ENCODE data around the gene HSD11B1L. TPM values are rescaled to one million over a fixed set of nuclear protein-coding genes. Genes with fewer than 3 reads are reported as not detected.
"Not testable (repeated sequence)": the region's sequence is repeated elsewhere in the genome, so short reads cannot be mapped to it uniquely, and the experiment has no call there.

The HSD11B1L gene
- total and polyA plus RNA-seq, 2 donors (not counting 1 experiment from before 2014, with no cell fraction given): 1.8 to 4.6 TPM

DNA sequence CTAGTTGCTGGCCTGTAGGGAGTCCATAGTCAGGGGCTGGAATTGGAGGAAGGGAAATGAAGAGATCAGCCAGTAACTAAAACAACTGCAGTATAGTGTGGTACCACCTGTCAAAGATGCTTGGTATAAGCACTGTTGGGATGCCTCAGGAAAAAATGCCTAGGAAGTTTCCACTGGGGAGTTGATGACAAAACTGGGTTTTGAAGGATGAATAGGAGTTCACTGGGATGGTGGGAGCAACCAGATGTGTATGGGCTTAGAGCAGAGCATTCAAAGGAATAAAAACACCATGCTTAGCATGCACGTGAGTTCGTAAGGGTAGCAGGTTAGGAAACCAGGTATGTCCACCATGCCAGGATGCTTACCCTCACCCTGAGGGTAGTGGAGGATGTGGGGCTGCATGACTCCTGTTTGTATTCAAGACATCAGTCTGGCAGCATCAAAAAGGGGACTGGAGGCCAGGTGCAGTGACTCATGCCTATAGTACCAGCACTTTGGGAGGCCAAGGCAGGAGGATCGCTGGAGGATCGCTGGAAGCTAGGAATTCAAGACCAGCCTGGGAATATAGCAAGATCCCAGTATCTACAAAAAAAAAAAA lies 46.7 kb downstream of the HSD11B1L start:
- no peak overlapping the region for H3K4me2 ChIP-seq (replicated peaks; ENCODE audit: low read depth, low read length, poor library complexity, severe bottlenecking)
- H3K9ac ChIP-seq (ENCODE audit: low read length): no peak overlapping the region
- H3K4me1 Mint-ChIP-seq: no peaks in the 10 kb centered on the region
- no peak overlapping the region for H3K4me3 ChIP-seq (ENCODE audit: control extremely low read depth in 1 of 5, extremely low read depth in 1 of 5, insufficient read depth in 1 of 5, low read depth in 2 of 5, low read length in 4 of 5)
- 92% methylated on average over 2 of the region's 4 CpGs for WGBS (ENCODE audit: insufficient coverage)
- DNase-seq: no peak
- no peaks in the 10 kb centered on the region for H3K9me3 Mint-ChIP-seq (ENCODE audit: insufficient read depth)
- CTCF ChIA-PET: no interaction called here
- TF ChIP-seq EZH2 (IDR thresholded peaks at IDR 0.05; ENCODE audit: borderline replicate concordance, insufficient read depth, low read depth, low read length, poor library complexity, severe bottlenecking): no peak
- TF ChIP-seq, protein P1, sequence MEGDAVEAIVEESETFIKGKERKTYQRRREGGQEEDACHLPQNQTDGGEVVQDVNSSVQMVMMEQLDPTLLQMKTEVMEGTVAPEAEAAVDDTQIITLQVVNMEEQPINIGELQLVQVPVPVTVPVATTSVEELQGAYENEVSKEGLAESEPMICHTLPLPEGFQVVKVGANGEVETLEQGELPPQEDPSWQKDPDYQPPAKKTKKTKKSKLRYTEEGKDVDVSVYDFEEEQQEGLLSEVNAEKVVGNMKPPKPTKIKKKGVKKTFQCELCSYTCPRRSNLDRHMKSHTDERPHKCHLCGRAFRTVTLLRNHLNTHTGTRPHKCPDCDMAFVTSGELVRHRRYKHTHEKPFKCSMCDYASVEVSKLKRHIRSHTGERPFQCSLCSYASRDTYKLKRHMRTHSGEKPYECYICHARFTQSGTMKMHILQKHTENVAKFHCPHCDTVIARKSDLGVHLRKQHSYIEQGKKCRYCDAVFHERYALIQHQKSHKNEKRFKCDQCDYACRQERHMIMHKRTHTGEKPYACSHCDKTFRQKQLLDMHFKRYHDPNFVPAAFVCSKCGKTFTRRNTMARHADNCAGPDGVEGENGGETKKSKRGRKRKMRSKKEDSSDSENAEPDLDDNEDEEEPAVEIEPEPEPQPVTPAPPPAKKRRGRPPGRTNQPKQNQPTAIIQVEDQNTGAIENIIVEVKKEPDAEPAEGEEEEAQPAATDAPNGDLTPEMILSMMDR (IDR thresholded peaks at IDR 0.05): no peak
- H3K4me3 Mint-ChIP-seq: no peak overlapping the region
- H2AFZ ChIP-seq (ENCODE audit: insufficient read depth, low read depth, low read length, poor library complexity, severe bottlenecking): no peak overlapping the region
- intact Hi-C loops (cut with micrococcal nuclease): no loop called here
- H3K36me3 ChIP-seq (replicated peaks in 1 of 2; ENCODE audit: control extremely low read depth in 1 of 2, control insufficient read depth in 1 of 2, extremely low read depth in 1 of 2, insufficient read depth in 2 of 2, low read length in 1 of 2): no peaks in the 10 kb centered on the region
- H3K27ac Mint-ChIP-seq: no peak overlapping the region
- peaks cover 0 to 4% (median 0%) of the 10 kb centered on the region in 3 donors for H3K9me3 ChIP-seq (ENCODE audit: control extremely low read depth in 1 of 3, control insufficient read depth in 2 of 3, insufficient read depth in 1 of 3, low read length in 2 of 3)
- H3K27me3 ChIP-seq (replicated peaks in 1 of 4; ENCODE audit: control extremely low read depth in 1 of 4, control insufficient read depth in 3 of 4, insufficient read depth in 4 of 4, low read length in 3 of 4): no peaks in the 10 kb centered on the region
- no peaks in the 10 kb centered on the region for H4K20me1 ChIP-seq (ENCODE audit: control insufficient read depth, insufficient read depth, low read length, poor library complexity, severe bottlenecking)
- no peaks in the 10 kb centered on the region for H3K79me2 ChIP-seq (ENCODE audit: control insufficient read depth, insufficient read depth, low read length)
- H3K4me1 ChIP-seq (ENCODE audit: control insufficient read depth in 2 of 2, insufficient read depth in 2 of 2, low read length in 2 of 2): no peaks in the 10 kb centered on the region
- POLR2A ChIA-PET: no interaction called here
- ATAC-seq (ENCODE audit: low read depth): no peak
- H3K27me3 Mint-ChIP-seq: peaks cover 10% of the 10 kb centered on the region
- no peak overlapping the region for H3K27ac ChIP-seq (ENCODE audit: low read length in 2 of 2)

DNA sequence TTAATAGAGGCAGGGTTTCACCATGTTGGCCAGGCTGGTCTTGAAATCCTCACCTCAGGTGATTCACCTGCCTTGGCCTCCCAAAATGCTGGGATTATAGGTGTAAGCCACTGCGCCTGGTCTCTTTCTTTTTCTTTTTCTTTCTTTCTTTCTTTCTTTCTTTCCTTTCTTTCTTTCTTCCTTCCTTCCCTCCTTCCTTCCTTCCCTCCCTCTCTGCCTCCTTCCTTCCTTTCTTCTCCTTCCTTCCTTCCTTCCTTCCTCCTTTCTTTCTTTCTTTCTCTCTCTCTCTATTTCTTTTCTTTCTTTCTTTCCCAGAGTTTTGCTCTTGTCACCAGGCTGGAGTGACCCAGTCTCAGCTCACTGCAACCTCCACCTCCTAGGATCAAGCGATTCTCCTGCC lies 52.3 kb downstream of the HSD11B1L start:
- H3K9me3 Mint-ChIP-seq (ENCODE audit: insufficient read depth); H3K4me2 ChIP-seq (replicated peaks; ENCODE audit: low read depth, low read length, poor library complexity, severe bottlenecking); H3K4me1 ChIP-seq (ENCODE audit: control insufficient read depth in 2 of 2, insufficient read depth in 2 of 2, low read length in 2 of 2); H3K4me3 Mint-ChIP-seq; H3K79me2 ChIP-seq (ENCODE audit: control insufficient read depth, insufficient read depth, low read length); H3K4me1 Mint-ChIP-seq; H4K20me1 ChIP-seq (ENCODE audit: control insufficient read depth, insufficient read depth, low read length, poor library complexity, severe bottlenecking); H3K27me3 ChIP-seq (replicated peaks in 1 of 4; ENCODE audit: control extremely low read depth in 1 of 4, control insufficient read depth in 3 of 4, insufficient read depth in 4 of 4, low read length in 3 of 4); H3K27ac Mint-ChIP-seq; CTCF ChIA-PET; intact Hi-C loops (cut with micrococcal nuclease); H3K4me3 ChIP-seq (ENCODE audit: control extremely low read depth in 1 of 5, extremely low read depth in 1 of 5, insufficient read depth in 1 of 5, low read depth in 2 of 5, low read length in 4 of 5); H3K36me3 ChIP-seq (replicated peaks in 1 of 2; ENCODE audit: control extremely low read depth in 1 of 2, control insufficient read depth in 1 of 2, extremely low read depth in 1 of 2, insufficient read depth in 2 of 2, low read length in 1 of 2); H3K9me3 ChIP-seq (ENCODE audit: control extremely low read depth in 1 of 3, control insufficient read depth in 2 of 3, insufficient read depth in 1 of 3, low read length in 2 of 3); H3K27me3 Mint-ChIP-seq; H2AFZ ChIP-seq (ENCODE audit: insufficient read depth, low read depth, low read length, poor library complexity, severe bottlenecking); H3K27ac ChIP-seq (ENCODE audit: low read length in 2 of 2); DNase-seq; H3K9ac ChIP-seq (ENCODE audit: low read length); ATAC-seq (ENCODE audit: low read depth): not testable (repeated sequence)
- 100% methylated on average over 2 of the region's 2 CpGs for WGBS (ENCODE audit: insufficient coverage)
- POLR2A ChIA-PET: interaction anchor here (0.6 kb wide), 1 partner anchor 758 kb away, joined by 9 read pairs; no protein-coding TSS in a partner anchor

Other genes with a start within 250 kb of the HSD11B1L start
- gene ZNRF4, start 225.6 kb upstream of the HSD11B1L start, total RNA-seq: not detected in 2 replicates
- not detected in 2 replicates for gene ZNRF4, start 225.6 kb upstream of the HSD11B1L start, polyA plus RNA-seq
- 0.42 and 1.00 TPM in 2 replicates for gene TINCR, start 113.1 kb upstream of the HSD11B1L start, total RNA-seq
- 0.37 and 0.54 TPM in 2 replicates for gene TINCR, start 113.1 kb upstream of the HSD11B1L start, polyA plus RNA-seq
- 242 and 257 TPM in 2 replicates for gene SAFB2, start 58.3 kb upstream of the HSD11B1L start, total RNA-seq
- gene SAFB2, start 58.3 kb upstream of the HSD11B1L start, polyA plus RNA-seq: 76.5 and 91.1 TPM in 2 replicates
- gene SAFB, start 57.9 kb upstream of the HSD11B1L start, total RNA-seq: 221 and 237 TPM in 2 replicates
- gene SAFB, start 57.9 kb upstream of the HSD11B1L start, polyA plus RNA-seq: 91.0 and 127 TPM in 2 replicates
- gene MICOS13, start 511 bp upstream of the HSD11B1L start, total RNA-seq: 30.8 and 34.5 TPM in 2 replicates
- gene MICOS13, start 511 bp upstream of the HSD11B1L start, polyA plus RNA-seq: 29.8 and 41.9 TPM in 2 replicates
- gene RPL36, start 9.3 kb downstream of the HSD11B1L start, total RNA-seq: 895 and 983 TPM in 2 replicates
- gene RPL36, start 9.3 kb downstream of the HSD11B1L start, polyA plus RNA-seq: 551 and 899 TPM in 2 replicates
- 67.2 and 70.3 TPM in 2 replicates for gene LONP1, start 39.1 kb downstream of the HSD11B1L start, total RNA-seq
- 60.1 and 65.6 TPM in 2 replicates for gene LONP1, start 39.1 kb downstream of the HSD11B1L start, polyA plus RNA-seq
- not detected in 2 replicates for gene CATSPERD, start 39.6 kb downstream of the HSD11B1L start, total RNA-seq
- gene CATSPERD, start 39.6 kb downstream of the HSD11B1L start, polyA plus RNA-seq: not detected in 2 replicates
- 5.4 and 5.6 TPM in 2 replicates for gene PRR22, start 103.7 kb downstream of the HSD11B1L start, total RNA-seq
- 3.4 and 4.1 TPM in 2 replicates for gene PRR22, start 103.7 kb downstream of the HSD11B1L start, polyA plus RNA-seq
- gene DUS3L, start 110.1 kb downstream of the HSD11B1L start, total RNA-seq: 79.0 and 84.6 TPM in 2 replicates
- 118 and 202 TPM in 2 replicates for gene DUS3L, start 110.1 kb downstream of the HSD11B1L start, polyA plus RNA-seq
- 0.36 TPM in 1 of 2 replicates, not detected in the other for gene NRTN, start 124.0 kb downstream of the HSD11B1L start, total RNA-seq
- gene NRTN, start 124.0 kb downstream of the HSD11B1L start, polyA plus RNA-seq: 0.27 and 2.2 TPM in 2 replicates
- gene FUT6, start 158.7 kb downstream of the HSD11B1L start, total RNA-seq: not detected in 2 replicates
- 0.03 TPM in 1 of 2 replicates, not detected in the other for gene FUT6, start 158.7 kb downstream of the HSD11B1L start, polyA plus RNA-seq
- not detected in 2 replicates for gene FUT3, start 170.4 kb downstream of the HSD11B1L start, total RNA-seq
- not detected in 2 replicates for gene FUT3, start 170.4 kb downstream of the HSD11B1L start, polyA plus RNA-seq
- 0.27 TPM in 1 of 2 replicates, not detected in the other for gene FUT5, start 189.5 kb downstream of the HSD11B1L start, total RNA-seq
- 0.56 TPM in 1 of 2 replicates, not detected in the other for gene FUT5, start 189.5 kb downstream of the HSD11B1L start, polyA plus RNA-seq
- gene NDUFA11, start 222.8 kb downstream of the HSD11B1L start, total RNA-seq: 107 and 115 TPM in 2 replicates
- 114 and 276 TPM in 2 replicates for gene NDUFA11, start 222.8 kb downstream of the HSD11B1L start, polyA plus RNA-seq
- 27.1 and 27.8 TPM in 2 replicates for gene VMAC, start 223.8 kb downstream of the HSD11B1L start, total RNA-seq
- gene VMAC, start 223.8 kb downstream of the HSD11B1L start, polyA plus RNA-seq: 27.2 and 27.7 TPM in 2 replicates
- gene CAPS, start 233.2 kb downstream of the HSD11B1L start, total RNA-seq: 40.0 and 46.5 TPM in 2 replicates
- gene CAPS, start 233.2 kb downstream of the HSD11B1L start, polyA plus RNA-seq: 58.4 and 65.7 TPM in 2 replicates